GM21447 (cell line): ENCODE results near the gene ZRANB1.

ENCODE experiments used
- ATAC-seq: cut with Tn5 transposase; IDR thresholded peaks from one replicate; pipeline ENCODE4 v1.9.1; 2021; ENCODE audit not compliant: unreplicated experiment

ZRANB1 gene

GRCh38 chr10:125017547-125018298 is 75.8 kb downstream of the ZRANB1 start:
- no peak for ATAC-seq

- ATAC-seq: no peak
Observed at GRCh38 chr10:125018576-125019143, 76.7 kb downstream of the ZRANB1 start.

GRCh38 chr10:125020386-125020785 is 78.5 kb downstream of the ZRANB1 start:
- no peak for ATAC-seq

- no peak for ATAC-seq
Observed at GRCh38 chr10:125020871-125021270, 78.9 kb downstream of the ZRANB1 start.

GRCh38 chr10:125021686-125022344 is 79.9 kb downstream of the ZRANB1 start:
- ATAC-seq: no peak

- ATAC-seq: no peak
Observed at GRCh38 chr10:125022671-125023070, 80.7 kb downstream of the ZRANB1 start.

GRCh38 chr10:125023255-125023654 is 81.3 kb downstream of the ZRANB1 start:
- no peak for ATAC-seq

GRCh38 chr10:125023862-125024496 is 82.1 kb downstream of the ZRANB1 start:
- no peak for ATAC-seq

GRCh38 chr10:125024497-125025234 is 82.7 kb downstream of the ZRANB1 start:
- ATAC-seq: no peak

GRCh38 chr10:125025341-125025740 is 83.4 kb downstream of the ZRANB1 start:
- ATAC-seq: no peak

GRCh38 chr10:125026036-125026931 is 84.4 kb downstream of the ZRANB1 start:
- no peak for ATAC-seq

- ATAC-seq: no peak
Observed at GRCh38 chr10:125026974-125027735, 85.2 kb downstream of the ZRANB1 start.

GRCh38 chr10:125027871-125028869 is 86.2 kb downstream of the ZRANB1 start:
- no peak for ATAC-seq

GRCh38 chr10:125029584-125030242 is 87.8 kb downstream of the ZRANB1 start:
- ATAC-seq: no peak

GRCh38 chr10:125030567-125031197 is 88.8 kb downstream of the ZRANB1 start:
- ATAC-seq: no peak

GRCh38 chr10:125032474-125033020 is 90.6 kb downstream of the ZRANB1 start:
- ATAC-seq: no peak
